ENCODE results near the gene STX8.

STX8 gene

GRCh38 chr17:9279893-9280292 lies 295.7 kb downstream of the STX8 start:
- no peak overlapping the region for H3K4me3 ChIP-seq (ENCODE audit: low read depth, low read length)
- in situ Hi-C loops (cut with HindIII; ENCODE audit: low sequenced_read_pairs), result no loop called here
- TF ChIP-seq CTCF (IDR thresholded peaks at IDR 0.05; ENCODE audit: low read depth, low read length), result no peak
- no peak for DNase-seq (ENCODE audit: low read depth, low spot score)

- in situ Hi-C loops (cut with HindIII; ENCODE audit: low sequenced_read_pairs), result no loop called here
- H3K4me3 ChIP-seq (ENCODE audit: low read depth, low read length), result no peak overlapping the region
- no peak for DNase-seq (ENCODE audit: low read depth, low spot score)
- no peak for TF ChIP-seq CTCF (IDR thresholded peaks at IDR 0.05; ENCODE audit: low read depth, low read length)
Measured at GRCh38 chr17:9274973-9275372, 300.6 kb downstream of the STX8 start.

GRCh38 chr17:9273428-9274391 lies 301.9 kb downstream of the STX8 start:
- no peak for DNase-seq (ENCODE audit: low read depth, low spot score)
- TF ChIP-seq CTCF (IDR thresholded peaks at IDR 0.05; ENCODE audit: low read depth, low read length), result no peak
- in situ Hi-C loops (cut with HindIII; ENCODE audit: low sequenced_read_pairs), result no loop called here
- no peak overlapping the region for H3K4me3 ChIP-seq (ENCODE audit: low read depth, low read length)

GRCh38 chr17:9272501-9273200 lies 303.0 kb downstream of the STX8 start:
- in situ Hi-C loops (cut with HindIII; ENCODE audit: low sequenced_read_pairs), result no loop called here
- no peak for DNase-seq (ENCODE audit: low read depth, low spot score)
- TF ChIP-seq CTCF (IDR thresholded peaks at IDR 0.05; ENCODE audit: low read depth, low read length), result no peak

GRCh38 chr17:9271989-9272388 lies 303.6 kb downstream of the STX8 start:
- no peak for DNase-seq (ENCODE audit: low read depth, low spot score)
- in situ Hi-C loops (cut with HindIII; ENCODE audit: low sequenced_read_pairs), result no loop called here
- no peak for TF ChIP-seq CTCF (IDR thresholded peaks at IDR 0.05; ENCODE audit: low read depth, low read length)
- no peak overlapping the region for H3K4me3 ChIP-seq (ENCODE audit: low read depth, low read length)

More at GRCh38 chr17:9272501-9273200, 303.0 kb downstream of the STX8 start:
- no peak overlapping the region for H3K4me3 ChIP-seq (ENCODE audit: low read depth, low read length)

GRCh38 chr17:9270921-9271320 lies 304.7 kb downstream of the STX8 start:
- no peak for DNase-seq (ENCODE audit: low read depth, low spot score)
- no peak for TF ChIP-seq CTCF (IDR thresholded peaks at IDR 0.05; ENCODE audit: low read depth, low read length)
- no peak overlapping the region for H3K4me3 ChIP-seq (ENCODE audit: low read depth, low read length)
- in situ Hi-C loops (cut with HindIII; ENCODE audit: low sequenced_read_pairs), result no loop called here
